Karpas-422 (cell line): ENCODE results near the gene BRSK2. TPM values are rescaled to one million over a fixed set of nuclear protein-coding genes. Genes with fewer than 3 reads are reported as not detected.

Experiments
- DNase-seq: peaks from one replicate; pipeline ENCODE4 v3.0.0-alpha.2; 2015
- H2AFZ ChIP-seq: fragments of 200-600 bp; sonication (generic); 2 replicates; pipeline ENCODE4 v1.6.1; 2014; ENCODE audit warnings: antibody characterized with exemption, low read length, mixed read lengths
- H3K27ac ChIP-seq: fragments of 200-600 bp; sonication (generic); 2 replicates; pipeline ENCODE4 v1.5.1; 2014; ENCODE audit warnings: mild to moderate bottlenecking, low read length, moderate library complexity
- H3K27me3 ChIP-seq: fragments of 200-600 bp; sonication (generic); 2 replicates; pipeline ENCODE4 v1.6.1; 2014; ENCODE audit warnings: low read length, mixed read lengths
- H3K36me3 ChIP-seq: fragments of 200-600 bp; sonication (generic); 2 replicates; pipeline ENCODE4 v1.6.1; 2014; ENCODE audit warnings: low read length, mixed read lengths; ENCODE audit not compliant: insufficient read depth
- H3K4me1 ChIP-seq: fragments of 200-600 bp; sonication (generic); 2 replicates; pipeline ENCODE4 v1.6.1; 2014; ENCODE audit warnings: mild to moderate bottlenecking, low read length, mixed read lengths
- H3K4me2 ChIP-seq: fragments of 200-600 bp; sonication (generic); 2 replicates; pipeline ENCODE4 v1.6.1; 2014; ENCODE audit warnings: low read length, low read depth, mild to moderate bottlenecking; ENCODE audit not compliant: poor library complexity, severe bottlenecking
- H3K4me3 ChIP-seq: fragments of 200-600 bp; sonication (generic); 2 replicates; pipeline ENCODE4 v1.5.1; 2014; ENCODE audit warnings: mild to moderate bottlenecking, antibody characterized with exemption, low read length, mixed read lengths
- H3K79me2 ChIP-seq: fragments of 200-600 bp; sonication (generic); 2 replicates; pipeline ENCODE4 v1.6.1; 2014; ENCODE audit warnings: mild to moderate bottlenecking, low read length, mixed read lengths
- H3K9ac ChIP-seq: fragments of 200-600 bp; sonication (generic); 2 replicates; pipeline ENCODE4 v1.6.0; 2014; ENCODE audit warnings: low read length
- H3K9me2 ChIP-seq: fragments of 200-600 bp; sonication (generic), shearing (Covaris generic); replicated peaks from 2 replicates; pipeline ENCODE4 v1.6.0; 2014; ENCODE audit warnings: mild to moderate bottlenecking, low read length, moderate library complexity; ENCODE audit not compliant: insufficient read depth
- H3K9me3 ChIP-seq: fragments of 300-700, 200-600 bp; sonication (generic); 2 replicates; pipeline ENCODE4 v1.6.1; 2014; ENCODE audit warnings: low read length, mixed read lengths
- H4K20me1 ChIP-seq: fragments of 200-600 bp; sonication (generic); 2 replicates; pipeline ENCODE4 v1.6.1; 2014; ENCODE audit warnings: mild to moderate bottlenecking, antibody characterized with exemption, low read length, low read depth; ENCODE audit not compliant: insufficient read depth
- total RNA-seq: library from RNA; depleted of rRNA; stranded (reverse); fragments of >200 nt; shearing (Covaris generic); gene quantifications from 2 replicates; pipeline ENCODE4 v1.2.3, GENCODE V29; 2014; ENCODE audit warnings: low replicate concordance

The BRSK2 gene
- total RNA-seq, 1 experiment from 2014 or later: not detected

- no peak overlapping the region for H3K4me2 ChIP-seq
- no peaks in the 10 kb centered on the region for H3K4me1 ChIP-seq
- H3K79me2 ChIP-seq: no peaks in the 10 kb centered on the region
- no peak overlapping the region for H3K9ac ChIP-seq
- H3K36me3 ChIP-seq: no peaks in the 10 kb centered on the region
- H4K20me1 ChIP-seq: peaks cover 3% of the 10 kb centered on the region; the same call in 1 of the 2 replicates
- no peak overlapping the region for H2AFZ ChIP-seq
- H3K27ac ChIP-seq: no peak overlapping the region
- no peak overlapping the region for H3K4me3 ChIP-seq
- no peaks in the 10 kb centered on the region for H3K27me3 ChIP-seq
- H3K9me2 ChIP-seq: no peaks in the 10 kb centered on the region
- H3K9me3 ChIP-seq: no peaks in the 10 kb centered on the region
- no peak for DNase-seq
Measured at GRCh38 chr11:1482581-1483444, 93.1 kb downstream of the BRSK2 start.

- Histone ChIP-seq H3K79me2 (no peaks in the 10 kb centered on the region), H3K27me3 (no peaks in the 10 kb centered on the region), H3K4me1 (no peaks in the 10 kb centered on the region), H2AFZ (no peak overlapping the region), H3K9me2 (no peaks in the 10 kb centered on the region), H3K27ac (no peak overlapping the region), H3K4me2 (no peak overlapping the region), H3K36me3 (no peaks in the 10 kb centered on the region), H3K9me3 (no peaks in the 10 kb centered on the region), H3K9ac (no peak overlapping the region), H4K20me1 (peaks cover 5% of the 10 kb centered on the region; the same call in 1 of the 2 replicates), H3K4me3 (no peak overlapping the region)
- DNase-seq: no peak
Measured at GRCh38 chr11:1483445-1483961, 93.8 kb downstream of the BRSK2 start.

- Histone ChIP-seq H3K79me2 (no peaks in the 10 kb centered on the region), H3K9me3 (no peaks in the 10 kb centered on the region), H3K9ac (no peak overlapping the region), H3K4me3 (no peak overlapping the region), H3K4me1 (no peaks in the 10 kb centered on the region), H3K36me3 (no peaks in the 10 kb centered on the region), H2AFZ (no peak overlapping the region), H3K9me2 (no peaks in the 10 kb centered on the region), H4K20me1 (peaks cover 7% of the 10 kb centered on the region; the same call in 1 of the 2 replicates), H3K27me3 (no peaks in the 10 kb centered on the region), H3K4me2 (no peak overlapping the region), H3K27ac (no peak overlapping the region)
- DNase-seq: no peak
Measured at GRCh38 chr11:1484061-1484671, 94.4 kb downstream of the BRSK2 start.

- Histone ChIP-seq H3K4me3 (no peak overlapping the region), H3K9ac (no peak overlapping the region), H3K36me3 (no peaks in the 10 kb centered on the region), H3K9me2 (no peaks in the 10 kb centered on the region), H3K27me3 (no peaks in the 10 kb centered on the region), H3K79me2 (no peaks in the 10 kb centered on the region), H2AFZ (no peak overlapping the region), H3K4me2 (no peak overlapping the region), H3K4me1 (no peaks in the 10 kb centered on the region), H3K27ac (no peak overlapping the region), H3K9me3 (no peaks in the 10 kb centered on the region), H4K20me1 (peaks cover 10% of the 10 kb centered on the region; the same call in 1 of the 2 replicates)
- no peak for DNase-seq
Measured at GRCh38 chr11:1484695-1485503, 95.2 kb downstream of the BRSK2 start.

GRCh38 chr11:1485504-1485885 lies 95.8 kb downstream of the BRSK2 start:
- H3K27ac ChIP-seq: no peak overlapping the region
- no peaks in the 10 kb centered on the region for H3K9me3 ChIP-seq
- no peak overlapping the region for H3K9ac ChIP-seq
- no peak overlapping the region for H2AFZ ChIP-seq
- peaks cover 10% of the 10 kb centered on the region; the same call in 1 of the 2 replicates for H4K20me1 ChIP-seq
- no peaks in the 10 kb centered on the region for H3K4me1 ChIP-seq
- no peaks in the 10 kb centered on the region for H3K79me2 ChIP-seq
- no peaks in the 10 kb centered on the region for H3K27me3 ChIP-seq
- H3K4me3 ChIP-seq: no peak overlapping the region
- H3K4me2 ChIP-seq: no peak overlapping the region
- no peak for DNase-seq
- H3K36me3 ChIP-seq: no peaks in the 10 kb centered on the region
- H3K9me2 ChIP-seq: no peaks in the 10 kb centered on the region

- Histone ChIP-seq H2AFZ (no peak within 1 kb of the TSS), H3K36me3 (no peaks in the 10 kb centered on the region), H3K4me1 (no peaks in the 10 kb centered on the region), H3K27ac (no peak within 1 kb of the TSS), H3K4me2 (no peak within 1 kb of the TSS), H3K27me3 (no peaks in the 10 kb centered on the region), H3K9me2 (no peaks in the 10 kb centered on the region), H3K79me2 (peaks cover 4% of the 10 kb centered on the region; the same call in 1 of the 2 replicates), H3K4me3 (no peak within 1 kb of the TSS), H4K20me1 (peaks cover 17% of the 10 kb centered on the region; the same call in 1 of the 2 replicates), H3K9ac (no peak within 1 kb of the TSS), H3K9me3 (no peaks in the 10 kb centered on the region)
- no peak for DNase-seq
Measured at GRCh38 chr11:1486054-1486825, 96.5 kb downstream of the BRSK2 start, which contains the start of gene MOB2. TSS of gene MOB2 (minus strand) at chr11:1486779. CDS start at chr11:1486556, 223 bp downstream.

- Histone ChIP-seq H2AFZ (no peak overlapping the region), H3K4me2 (no peak overlapping the region), H3K9ac (no peak overlapping the region), H3K9me2 (no peaks in the 10 kb centered on the region), H3K9me3 (no peaks in the 10 kb centered on the region), H3K4me1 (no peaks in the 10 kb centered on the region), H3K4me3 (no peak overlapping the region), H4K20me1 (peaks cover 23% of the 10 kb centered on the region; the same call in 1 of the 2 replicates), H3K27me3 (no peaks in the 10 kb centered on the region), H3K27ac (no peak overlapping the region), H3K79me2 (peaks cover 8% of the 10 kb centered on the region; the same call in 1 of the 2 replicates), H3K36me3 (no peaks in the 10 kb centered on the region)
- no peak for DNase-seq
Measured at GRCh38 chr11:1487091-1487850, 97.5 kb downstream of the BRSK2 start.
